ENCODE measurements around the gene FRAS1.
"Not testable (repeated sequence)": the region's sequence is repeated elsewhere in the genome, so short reads cannot be mapped to it uniquely, and the experiment has no call there.

Gene FRAS1

GRCh38 chr4:78518561-78518960 is 461.4 kb downstream of the FRAS1 start:
- no peak for DNase-seq

GRCh38 chr4:78519962-78520361 is 462.8 kb downstream of the FRAS1 start:
- DNase-seq: no peak

GRCh38 chr4:78520808-78521226 is 463.7 kb downstream of the FRAS1 start:
- DNase-seq: no peak

GRCh38 chr4:78524009-78524408 is 466.9 kb downstream of the FRAS1 start:
- no peak for DNase-seq

GRCh38 chr4:78525559-78525958 is 468.4 kb downstream of the FRAS1 start:
- DNase-seq: no peak

GRCh38 chr4:78527103-78527502 is 470.0 kb downstream of the FRAS1 start:
- DNase-seq: no peak

- no peak for DNase-seq
Observed at GRCh38 chr4:78527555-78527954, 470.4 kb downstream of the FRAS1 start.

GRCh38 chr4:78528327-78528726 is 471.2 kb downstream of the FRAS1 start:
- no peak for DNase-seq

GRCh38 chr4:78529569-78530209 is 472.6 kb downstream of the FRAS1 start:
- no peak for DNase-seq

- DNase-seq: no peak
Observed at GRCh38 chr4:78532046-78532445, 474.9 kb downstream of the FRAS1 start.

- no peak for DNase-seq
Observed at GRCh38 chr4:78533854-78534253, 476.7 kb downstream of the FRAS1 start.

- no peak for DNase-seq
Observed at GRCh38 chr4:78534286-78534955, 477.3 kb downstream of the FRAS1 start.

GRCh38 chr4:78542373-78542772 is 485.2 kb downstream of the FRAS1 start:
- DNase-seq: no peak

- no peak for DNase-seq
Observed at GRCh38 chr4:78543424-78544125, 486.5 kb downstream of the FRAS1 start.

- no peak for DNase-seq
Observed at GRCh38 chr4:78544678-78545077, 487.6 kb downstream of the FRAS1 start.

GRCh38 chr4:78545275-78546246 is 488.4 kb downstream of the FRAS1 start:
- DNase-seq: no peak

- not testable (repeated sequence) for DNase-seq
Observed at GRCh38 chr4:78547899-78548298, 490.8 kb downstream of the FRAS1 start.

- DNase-seq: not testable (repeated sequence)
Observed at GRCh38 chr4:78548889-78549288, 491.8 kb downstream of the FRAS1 start.

- DNase-seq: no peak
Observed at GRCh38 chr4:78551420-78552351, 494.6 kb downstream of the FRAS1 start, which contains the start of gene ANXA3. Gene ANXA3, plus strand, starts transcription at chr4:78551770. Its CDS starts 2,704 bp downstream, at chr4:78554474.

- no peak for DNase-seq
Observed at GRCh38 chr4:78552389-78553042, 495.4 kb downstream of the FRAS1 start.

GRCh38 chr4:78553043-78553396 is 495.9 kb downstream of the FRAS1 start:
- no peak for DNase-seq
